ENCODE data around the gene EFCAB8.
"Not testable (repeated sequence)": the region's sequence is repeated elsewhere in the genome, so short reads cannot be mapped to it uniquely, and the experiment has no call there.

Gene EFCAB8

GRCh38 chr20:32924781-32925180, 66.1 kb downstream of the EFCAB8 start:
- intact Hi-C loops (cut with DNase I): no loop called here
- peak in 3 of 42 donors; percentile 3 to 20 (median 15) for DNase-seq

- intact Hi-C loops (cut with DNase I): no loop called here
- DNase-seq: peak in 3 of 42 donors; percentile 11 to 18 (median 17)
Measured at GRCh38 chr20:32925481-32926196, 66.9 kb downstream of the EFCAB8 start.

GRCh38 chr20:32929162-32929561, 70.4 kb downstream of the EFCAB8 start:
- no peak for DNase-seq
- intact Hi-C loops (cut with DNase I): no loop called here

- intact Hi-C loops (cut with DNase I): no loop called here
- DNase-seq: no peak
Measured at GRCh38 chr20:32930181-32930580, 71.5 kb downstream of the EFCAB8 start.

- intact Hi-C loops (cut with DNase I): no loop called here
- DNase-seq: no peak
Measured at GRCh38 chr20:32930701-32931100, 72.0 kb downstream of the EFCAB8 start.

- intact Hi-C loops (cut with DNase I): no loop called here
- DNase-seq: no peak
Measured at GRCh38 chr20:32934580-32934979, 75.9 kb downstream of the EFCAB8 start.

- no peak for DNase-seq
- intact Hi-C loops (cut with DNase I): no loop called here
Measured at GRCh38 chr20:32941155-32941885, 82.6 kb downstream of the EFCAB8 start.

- intact Hi-C loops (cut with DNase I): no loop called here
- DNase-seq: peak in 1 of 42 donors; percentile 10
Measured at GRCh38 chr20:32943490-32944052, 84.8 kb downstream of the EFCAB8 start.

GRCh38 chr20:32945710-32946221, 87.0 kb downstream of the EFCAB8 start:
- DNase-seq: peak in 1 of 42 donors; percentile 18
- intact Hi-C loops (cut with DNase I): no loop called here

GRCh38 chr20:32946629-32947028, 87.9 kb downstream of the EFCAB8 start:
- DNase-seq: no peak
- intact Hi-C loops (cut with DNase I): no loop called here

GRCh38 chr20:32950539-32950938, 91.8 kb downstream of the EFCAB8 start:
- intact Hi-C loops (cut with DNase I): not testable (repeated sequence)
- DNase-seq: peak in 2 of 42 donors; percentile 12 to 27

- intact Hi-C loops (cut with DNase I): no loop called here
- peak in 1 of 42 donors; percentile 28 for DNase-seq
Measured at GRCh38 chr20:32957459-32957858, 98.7 kb downstream of the EFCAB8 start.

- intact Hi-C loops (cut with DNase I): no loop called here
- DNase-seq: peak in 2 of 42 donors; percentile 18 to 23
Measured at GRCh38 chr20:32958574-32958973, 99.9 kb downstream of the EFCAB8 start.

- intact Hi-C loops (cut with DNase I): no loop called here
- DNase-seq: peak in 3 of 42 donors; percentile 16 to 31 (median 19)
Measured at GRCh38 chr20:32959351-32960221, 100.9 kb downstream of the EFCAB8 start.

GRCh38 chr20:32960222-32960518, 101.4 kb downstream of the EFCAB8 start:
- peak in 3 of 42 donors; percentile 4 to 15 (median 10) for DNase-seq
- intact Hi-C loops (cut with DNase I): no loop called here

- intact Hi-C loops (cut with DNase I): no loop called here
- DNase-seq: peak in 5 of 42 donors; percentile 6 to 31 (median 13)
Measured at GRCh38 chr20:32960849-32961731, 102.4 kb downstream of the EFCAB8 start.

GRCh38 chr20:32962053-32962452, 103.3 kb downstream of the EFCAB8 start:
- intact Hi-C loops (cut with DNase I): no loop called here

GRCh38 chr20:32962646-32963045, 103.9 kb downstream of the EFCAB8 start:
- intact Hi-C loops (cut with DNase I): not testable (repeated sequence)
- DNase-seq: peak in 2 of 42 donors; percentile 3 to 23

More at GRCh38 chr20:32962053-32962452, 103.3 kb downstream of the EFCAB8 start:
- DNase-seq: peak in 4 of 42 donors; percentile 5 to 27 (median 16)

All from head of caudate nucleus (tissue), 42 donors.